Measurements from ENCODE around the gene SPEG. TPM values are rescaled to one million over a fixed set of nuclear protein-coding genes. Genes with fewer than 3 reads are reported as not detected.

SPEG gene
- total RNA-seq, 1 donor from 2014 or later, result 390 TPM

DNA sequence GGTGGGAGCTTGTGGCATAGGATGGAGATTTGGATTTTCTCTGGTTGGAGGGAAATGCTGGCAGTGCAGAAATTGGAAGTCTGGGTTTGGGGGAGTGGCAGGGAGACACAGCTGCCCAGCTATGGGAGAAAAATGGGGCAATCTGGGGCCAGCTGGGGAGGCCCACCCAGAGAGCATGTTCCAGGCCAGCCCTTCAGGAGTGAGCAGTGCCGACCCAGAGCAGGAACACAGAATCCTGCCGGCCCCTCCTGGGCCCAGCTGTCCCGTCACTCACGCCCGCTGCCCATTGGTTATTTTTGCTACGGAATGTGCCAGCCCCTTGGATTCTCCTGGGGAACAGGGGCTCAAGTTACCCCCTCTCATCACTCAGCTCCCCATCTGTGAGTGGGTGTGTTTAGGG, 4.9 kb downstream of the SPEG start:
- peaks cover 0 to 2% of the 10 kb centered on the region in 2 donors for H3K36me3 ChIP-seq
- intact Hi-C loops (cut with DNase I), result no loop called here
- no peak for DNase-seq (ENCODE audit: low spot score in 2 of 2)
- H3K4me3 ChIP-seq, result no peak overlapping the region
- H3K27ac ChIP-seq, result no peak overlapping the region
- TF ChIP-seq, protein P1, sequence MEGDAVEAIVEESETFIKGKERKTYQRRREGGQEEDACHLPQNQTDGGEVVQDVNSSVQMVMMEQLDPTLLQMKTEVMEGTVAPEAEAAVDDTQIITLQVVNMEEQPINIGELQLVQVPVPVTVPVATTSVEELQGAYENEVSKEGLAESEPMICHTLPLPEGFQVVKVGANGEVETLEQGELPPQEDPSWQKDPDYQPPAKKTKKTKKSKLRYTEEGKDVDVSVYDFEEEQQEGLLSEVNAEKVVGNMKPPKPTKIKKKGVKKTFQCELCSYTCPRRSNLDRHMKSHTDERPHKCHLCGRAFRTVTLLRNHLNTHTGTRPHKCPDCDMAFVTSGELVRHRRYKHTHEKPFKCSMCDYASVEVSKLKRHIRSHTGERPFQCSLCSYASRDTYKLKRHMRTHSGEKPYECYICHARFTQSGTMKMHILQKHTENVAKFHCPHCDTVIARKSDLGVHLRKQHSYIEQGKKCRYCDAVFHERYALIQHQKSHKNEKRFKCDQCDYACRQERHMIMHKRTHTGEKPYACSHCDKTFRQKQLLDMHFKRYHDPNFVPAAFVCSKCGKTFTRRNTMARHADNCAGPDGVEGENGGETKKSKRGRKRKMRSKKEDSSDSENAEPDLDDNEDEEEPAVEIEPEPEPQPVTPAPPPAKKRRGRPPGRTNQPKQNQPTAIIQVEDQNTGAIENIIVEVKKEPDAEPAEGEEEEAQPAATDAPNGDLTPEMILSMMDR (IDR thresholded peaks at IDR 0.05), result no peak
- peaks cover 9 to 41% of the 10 kb centered on the region in 2 donors for H3K4me1 ChIP-seq
- no peaks in the 10 kb centered on the region for H3K9me3 ChIP-seq
- H3K27me3 ChIP-seq, result no peaks in the 10 kb centered on the region

DNA sequence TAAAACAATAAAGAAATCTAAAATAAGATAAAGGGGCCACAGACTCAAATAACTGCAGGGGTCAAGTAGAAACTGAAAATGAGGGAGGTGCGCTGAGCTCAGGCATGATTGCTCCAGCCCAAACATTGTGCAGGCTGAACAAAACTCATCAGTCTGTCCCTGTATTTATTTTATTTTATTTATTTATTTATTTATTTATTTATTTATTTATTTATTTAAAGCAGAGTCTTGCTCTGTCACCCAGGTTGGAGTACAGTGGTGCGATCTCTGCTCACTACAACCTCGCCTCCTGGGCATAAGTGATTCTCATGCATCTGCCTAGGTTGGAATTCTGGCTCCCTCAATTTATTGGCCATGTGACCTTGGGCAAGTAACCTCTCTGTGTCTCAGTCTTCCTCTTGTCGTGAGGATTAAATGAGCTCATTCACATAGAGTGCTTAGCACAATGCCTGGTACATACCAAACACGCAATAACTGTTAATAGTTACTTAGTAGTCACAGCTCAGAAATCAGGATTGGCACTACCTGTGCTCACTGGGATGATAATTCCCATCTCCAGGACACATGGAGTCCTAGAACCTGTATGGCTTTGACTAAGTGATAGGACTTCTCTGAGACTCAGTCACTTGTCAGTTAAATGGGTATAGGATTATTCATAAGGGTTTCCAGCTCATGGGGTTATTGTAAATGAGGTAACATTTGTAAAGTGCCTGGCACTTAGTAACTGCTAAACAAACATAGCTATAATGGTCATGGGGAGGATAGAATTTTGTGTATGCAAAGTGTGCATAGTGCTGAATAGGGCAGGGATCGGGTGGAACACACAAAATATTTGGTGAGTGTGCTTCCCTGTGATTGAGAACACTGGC, 6.0 kb downstream of the SPEG start:
- TF ChIP-seq, protein P1 (IDR thresholded peaks at IDR 0.05), result no peak
- Histone ChIP-seq H3K9me3 (no peaks in the 10 kb centered on the region), H3K36me3 (peaks cover 0 to 2% of the 10 kb centered on the region in 2 donors), H3K27ac (peak overlapping the region; percentile 91 to 94), H3K4me1 (peaks cover 0 to 37% of the 10 kb centered on the region in 2 donors), H3K4me3 (peak overlapping the region; percentile 85 to 89), H3K27me3 (no peaks in the 10 kb centered on the region)
- DNase-seq (ENCODE audit: low spot score in 2 of 2), result no peak
- intact Hi-C loops (cut with DNase I), result loop anchor here (5.0 kb wide), 1 partner anchor 33 kb away; no protein-coding TSS in a partner anchor

DNA sequence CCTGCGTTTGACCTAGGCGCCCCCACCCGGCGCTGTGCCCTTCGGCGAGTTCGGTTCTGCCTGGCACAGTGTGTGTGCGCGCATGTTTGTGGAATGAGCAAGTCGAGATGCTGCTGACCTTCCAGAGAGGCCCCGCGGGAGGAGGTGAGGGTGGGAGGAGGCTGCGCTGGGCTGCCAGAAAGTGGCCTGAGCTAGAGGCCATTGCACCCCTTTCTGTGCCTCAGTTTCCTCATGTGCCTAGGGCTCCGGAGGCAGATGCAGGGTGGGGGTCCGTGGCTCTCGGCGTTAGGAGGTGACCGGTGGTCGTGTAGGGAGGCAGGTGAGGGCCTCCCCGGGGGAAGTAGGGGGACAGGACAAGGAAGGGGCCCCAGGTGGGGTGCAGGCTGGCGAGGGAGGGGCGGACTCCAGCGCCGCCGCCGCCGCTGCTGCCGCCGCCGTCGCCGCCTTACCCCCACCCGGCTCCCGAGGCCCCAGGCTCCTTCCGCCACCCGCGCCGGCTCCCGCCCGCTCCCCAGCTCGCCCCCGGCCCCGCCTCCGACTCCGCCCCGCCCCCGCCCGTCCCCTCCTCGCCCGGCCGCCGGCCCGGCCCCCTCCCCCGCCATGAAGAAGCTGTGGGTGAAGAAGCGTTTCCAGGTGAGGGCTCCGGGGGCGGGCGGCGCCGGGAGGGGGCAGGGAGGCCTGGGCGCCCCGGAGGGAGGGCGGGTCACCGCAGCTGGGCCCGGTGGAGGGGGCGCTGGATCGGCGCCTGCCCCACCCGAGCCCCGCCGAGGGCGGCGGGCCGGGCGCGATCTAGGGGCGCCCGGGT, 7.0 kb downstream of the SPEG start:
- peak overlapping the region; percentile 91 to 94 for H3K27ac ChIP-seq
- H3K4me1 ChIP-seq, result peaks cover 4 to 45% of the 10 kb centered on the region in 2 donors
- no peaks in the 10 kb centered on the region for H3K9me3 ChIP-seq
- TF ChIP-seq, protein P1 (IDR thresholded peaks at IDR 0.05), result no peak
- peak overlapping the region; percentile 85 to 89 for H3K4me3 ChIP-seq
- DNase-seq (ENCODE audit: low spot score in 2 of 2), result peak in 1 of 2 donors; percentile 89
- peaks cover 2 to 3% of the 10 kb centered on the region in 2 donors for H3K36me3 ChIP-seq
- intact Hi-C loops (cut with DNase I), result loop anchor here (5.0 kb wide), 1 partner anchor 34 kb away; no protein-coding TSS in a partner anchor
- H3K27me3 ChIP-seq, result no peaks in the 10 kb centered on the region

DNA sequence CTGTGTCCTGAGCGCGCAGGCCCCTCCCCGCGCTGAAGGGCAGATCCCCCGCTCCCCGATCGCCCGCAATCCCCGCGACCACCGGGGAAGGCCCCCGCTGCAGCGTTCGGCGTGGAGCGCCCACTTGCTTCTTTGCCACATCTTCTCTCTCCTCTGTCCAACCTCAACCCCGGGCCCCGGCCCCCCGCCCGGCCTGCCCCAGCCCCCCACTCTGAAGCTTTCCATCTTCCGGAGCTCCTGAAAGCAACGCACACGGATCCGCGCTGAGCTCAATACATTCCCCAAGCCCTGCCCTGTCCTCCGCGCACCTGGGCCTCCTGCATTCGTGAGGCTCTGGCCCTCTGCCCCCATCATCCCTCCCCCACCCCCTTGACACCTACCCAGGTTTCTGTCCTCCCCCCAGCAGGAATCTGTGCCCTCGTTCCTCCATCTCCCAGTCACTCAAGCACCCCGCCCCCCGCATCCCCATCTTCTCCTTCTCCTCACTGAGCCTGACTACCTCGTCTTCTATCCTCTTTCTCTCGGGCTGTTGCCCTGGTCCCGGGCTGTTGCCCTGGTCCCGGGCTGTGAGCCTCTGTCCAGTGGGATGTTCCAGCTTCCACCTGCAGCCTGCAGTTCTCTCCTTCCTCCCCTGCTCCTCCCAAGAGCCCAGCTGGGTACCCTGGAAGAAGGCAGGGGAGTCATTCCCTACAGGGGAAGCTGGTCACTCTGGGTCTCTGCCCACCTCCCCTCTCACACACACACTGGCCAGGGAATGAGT, 7.8 kb downstream of the SPEG start:
- TF ChIP-seq, protein P1 (IDR thresholded peaks at IDR 0.05), result no peak
- Histone ChIP-seq H3K36me3 (peaks cover 2 to 4% of the 10 kb centered on the region in 2 donors), H3K27ac (peak overlapping the region; percentile 91 to 94), H3K27me3 (no peaks in the 10 kb centered on the region), H3K4me3 (peak overlapping the region; percentile 85 to 89), H3K9me3 (no peaks in the 10 kb centered on the region), H3K4me1 (peaks cover 8 to 53% of the 10 kb centered on the region in 2 donors)
- intact Hi-C loops (cut with DNase I), result loop anchor here (5.0 kb wide), 1 partner anchor 35 kb away; no protein-coding TSS in a partner anchor
- no peak for DNase-seq (ENCODE audit: low spot score in 2 of 2)
